Effector memory CD8-positive, alpha-beta T cell (primary cell): ENCODE measurements around the gene TPRG1L.

Experiments
- ATAC-seq: fragments of 150-1000 bp; cut with Tn5 transposase; replicated peaks from 2 replicates; pipeline ENCODE4 v1.10.0; 2021; ENCODE audit warnings: mild to moderate bottlenecking, moderate library complexity
- DNase-seq, 3 experiments: peaks; one replicate each; pipeline ENCODE4 v3.0.0; 2021
- H3K27ac Mint-ChIP-seq, 2 donors: one replicate each; pipeline ENCODE4 v1.8.0; 2022; ENCODE audit warnings: mild to moderate bottlenecking in 2 of 2, mixed read lengths in 2 of 2, moderate library complexity in 2 of 2
- H3K27me3 Mint-ChIP-seq, 2 donors: one replicate each; pipeline ENCODE4 v1.8.0; 2022; ENCODE audit warnings: mixed read lengths in 2 of 2
- H3K36me3 Mint-ChIP-seq: one replicate; pipeline ENCODE4 v1.8.0; 2022; ENCODE audit warnings: mild to moderate bottlenecking, moderate library complexity, mixed read lengths; ENCODE audit not compliant: insufficient read depth
- H3K4me1 Mint-ChIP-seq, 2 donors: one replicate each; pipeline ENCODE4 v1.8.0; 2022; ENCODE audit warnings: low read depth in 2 of 2, mixed read lengths in 2 of 2
- H3K4me3 Mint-ChIP-seq, 2 donors: one replicate each; pipeline ENCODE4 v1.8.0; 2022; ENCODE audit warnings: mild to moderate bottlenecking in 2 of 2, mixed read lengths in 2 of 2, moderate library complexity in 2 of 2
- H3K9me3 Mint-ChIP-seq, 2 donors: one replicate each; pipeline ENCODE4 v1.8.0; 2022; ENCODE audit warnings: mixed read lengths in 2 of 2

The TPRG1L gene

GRCh38 chr1:3598522-3599285 is 26.1 kb upstream of the TPRG1L start:
- H3K4me3 Mint-ChIP-seq, result peak overlapping the region; percentile 81 to 82
- H3K9me3 Mint-ChIP-seq, result no peaks in the 10 kb centered on the region
- H3K4me1 Mint-ChIP-seq, result peaks cover 18 to 19% of the 10 kb centered on the region in 2 donors
- H3K36me3 Mint-ChIP-seq, result peaks cover 4% of the 10 kb centered on the region
- DNase-seq, result no peak
- ATAC-seq, result no peak
- no peaks in the 10 kb centered on the region for H3K27me3 Mint-ChIP-seq
- H3K27ac Mint-ChIP-seq, result peak overlapping the region in 1 of 2 donors; percentile 91

GRCh38 chr1:3599286-3599811 is 25.5 kb upstream of the TPRG1L start:
- ATAC-seq (no peak), DNase-seq (no peak)
- H3K4me3 Mint-ChIP-seq, result peak overlapping the region in 1 of 2 donors; percentile 81
- H3K36me3 Mint-ChIP-seq, result peaks cover 4% of the 10 kb centered on the region
- H3K27me3 Mint-ChIP-seq, result no peaks in the 10 kb centered on the region
- H3K4me1 Mint-ChIP-seq, result peaks cover 18 to 19% of the 10 kb centered on the region in 2 donors
- H3K9me3 Mint-ChIP-seq, result no peaks in the 10 kb centered on the region
- peak overlapping the region in 1 of 2 donors; percentile 82 for H3K27ac Mint-ChIP-seq

- Mint-ChIP-seq H3K4me1 (peaks cover 18 to 19% of the 10 kb centered on the region in 2 donors), H3K4me3 (peak overlapping the region in 1 of 2 donors; percentile 21), H3K9me3 (no peaks in the 10 kb centered on the region), H3K36me3 (peaks cover 4% of the 10 kb centered on the region), H3K27me3 (no peaks in the 10 kb centered on the region), H3K27ac (no peak overlapping the region)
- DNase-seq (no peak), ATAC-seq (peak; percentile 39)
Measured at GRCh38 chr1:3599816-3600215, 25.0 kb upstream of the TPRG1L start.

GRCh38 chr1:3600354-3600753 is 24.5 kb upstream of the TPRG1L start:
- Mint-ChIP-seq H3K4me1 (peaks cover 18 to 19% of the 10 kb centered on the region in 2 donors), H3K36me3 (peaks cover 4% of the 10 kb centered on the region), H3K4me3 (no peak overlapping the region), H3K27me3 (no peaks in the 10 kb centered on the region), H3K9me3 (no peaks in the 10 kb centered on the region), H3K27ac (no peak overlapping the region)
- DNase-seq, result no peak
- ATAC-seq, result no peak

- ATAC-seq, result no peak
- peaks cover 4% of the 10 kb centered on the region for H3K36me3 Mint-ChIP-seq
- H3K9me3 Mint-ChIP-seq, result no peaks in the 10 kb centered on the region
- H3K27ac Mint-ChIP-seq, result no peak overlapping the region
- no peak for DNase-seq
- no peak overlapping the region for H3K4me3 Mint-ChIP-seq
- H3K4me1 Mint-ChIP-seq, result peaks cover 18 to 19% of the 10 kb centered on the region in 2 donors
- no peaks in the 10 kb centered on the region for H3K27me3 Mint-ChIP-seq
Measured at GRCh38 chr1:3601743-3602142, 23.1 kb upstream of the TPRG1L start.

GRCh38 chr1:3602375-3602774 is 22.4 kb upstream of the TPRG1L start:
- DNase-seq (no peak), ATAC-seq (no peak)
- Mint-ChIP-seq H3K4me1 (peaks cover 14 to 16% of the 10 kb centered on the region in 2 donors), H3K27ac (no peak overlapping the region), H3K9me3 (no peaks in the 10 kb centered on the region), H3K27me3 (no peaks in the 10 kb centered on the region), H3K36me3 (peaks cover 4% of the 10 kb centered on the region), H3K4me3 (no peak overlapping the region)

- peaks cover 6 to 8% of the 10 kb centered on the region in 2 donors for H3K4me1 Mint-ChIP-seq
Measured at GRCh38 chr1:3603156-3603555, 21.7 kb upstream of the TPRG1L start.

GRCh38 chr1:3603571-3604467 is 21.0 kb upstream of the TPRG1L start:
- H3K4me1 Mint-ChIP-seq, result peaks cover 3 to 4% of the 10 kb centered on the region in 2 donors
- H3K36me3 Mint-ChIP-seq, result no peaks in the 10 kb centered on the region
- no peak overlapping the region for H3K4me3 Mint-ChIP-seq
- H3K27ac Mint-ChIP-seq, result no peak overlapping the region
- ATAC-seq (no peak), DNase-seq (no peak)
- H3K9me3 Mint-ChIP-seq, result no peaks in the 10 kb centered on the region
- H3K27me3 Mint-ChIP-seq, result no peaks in the 10 kb centered on the region

More at GRCh38 chr1:3603156-3603555, 21.7 kb upstream of the TPRG1L start:
- no peak for ATAC-seq
- Mint-ChIP-seq H3K27me3 (no peaks in the 10 kb centered on the region), H3K36me3 (no peaks in the 10 kb centered on the region), H3K4me3 (no peak overlapping the region), H3K9me3 (no peaks in the 10 kb centered on the region), H3K27ac (no peak overlapping the region)
- DNase-seq, result no peak

GRCh38 chr1:3604468-3604974 is 20.3 kb upstream of the TPRG1L start:
- no peak for DNase-seq
- Mint-ChIP-seq H3K9me3 (no peaks in the 10 kb centered on the region), H3K4me3 (no peak overlapping the region), H3K36me3 (no peaks in the 10 kb centered on the region), H3K27me3 (no peaks in the 10 kb centered on the region), H3K27ac (no peak overlapping the region), H3K4me1 (no peaks in the 10 kb centered on the region)
- no peak for ATAC-seq

GRCh38 chr1:3604997-3605823 is 19.6 kb upstream of the TPRG1L start:
- Mint-ChIP-seq H3K9me3 (no peaks in the 10 kb centered on the region), H3K36me3 (no peaks in the 10 kb centered on the region), H3K4me3 (no peak overlapping the region), H3K27me3 (no peaks in the 10 kb centered on the region), H3K27ac (no peak overlapping the region), H3K4me1 (no peaks in the 10 kb centered on the region)
- ATAC-seq (no peak), DNase-seq (no peak)

- H3K4me1 Mint-ChIP-seq, result peaks cover 7 to 9% of the 10 kb centered on the region in 2 donors
- H3K4me3 Mint-ChIP-seq, result no peak overlapping the region
- DNase-seq, result no peak
- no peaks in the 10 kb centered on the region for H3K9me3 Mint-ChIP-seq
- ATAC-seq, result no peak
- no peak overlapping the region for H3K27ac Mint-ChIP-seq
- H3K27me3 Mint-ChIP-seq, result peaks cover 0 to 6% of the 10 kb centered on the region in 2 donors
- H3K36me3 Mint-ChIP-seq, result no peaks in the 10 kb centered on the region
Measured at GRCh38 chr1:3606779-3607702, 17.8 kb upstream of the TPRG1L start.

GRCh38 chr1:3607703-3608065 is 17.1 kb upstream of the TPRG1L start:
- Mint-ChIP-seq H3K4me3 (no peak overlapping the region), H3K27me3 (peaks cover 0 to 9% of the 10 kb centered on the region in 2 donors), H3K36me3 (no peaks in the 10 kb centered on the region), H3K9me3 (no peaks in the 10 kb centered on the region), H3K4me1 (peaks cover 7 to 9% of the 10 kb centered on the region in 2 donors), H3K27ac (no peak overlapping the region)
- no peak for ATAC-seq
- DNase-seq, result no peak
